Neuronal stem cell (in vitro differentiated cells): ENCODE results near the gene CUEDC2.

Experiments used
- DNase-seq: peaks from one replicate; pipeline ENCODE4 v3.0.0-alpha.2; 2013; ENCODE audit warnings: low spot score
- H2AFZ ChIP-seq: one replicate; pipeline ENCODE4 v1.6.1; 2013; ENCODE audit warnings: mild to moderate bottlenecking, low read length, inconsistent platforms
- H2AK5ac ChIP-seq: 2 replicates; pipeline ENCODE4 v1.6.1; 2013; ENCODE audit warnings: low read depth, mild to moderate bottlenecking, inconsistent platforms, low read length, moderate library complexity, mixed read lengths
- H2BK120ac ChIP-seq: 2 replicates; pipeline ENCODE4 v1.6.1; 2013; ENCODE audit warnings: low read depth, mild to moderate bottlenecking, inconsistent platforms, low read length, moderate library complexity, mixed read lengths
- H2BK12ac ChIP-seq: one replicate; pipeline ENCODE4 v1.6.1; 2013; ENCODE audit warnings: low read length, inconsistent platforms
- H2BK15ac ChIP-seq: 2 replicates; pipeline ENCODE4 v1.6.1; 2013; ENCODE audit warnings: mild to moderate bottlenecking, low read length, inconsistent platforms, mixed read lengths
- H2BK5ac ChIP-seq: one replicate; pipeline ENCODE4 v1.6.1; 2013; ENCODE audit warnings: inconsistent platforms, mild to moderate bottlenecking, low read length, moderate library complexity
- H3K14ac ChIP-seq: one replicate; pipeline ENCODE4 v1.6.1; 2013; ENCODE audit warnings: low read length, inconsistent platforms
- H3K18ac ChIP-seq: 2 replicates; pipeline ENCODE4 v1.6.1; 2013; ENCODE audit warnings: low read length, inconsistent platforms
- H3K23ac ChIP-seq: 2 replicates; pipeline ENCODE4 v1.6.1; 2013; ENCODE audit warnings: low read depth, mild to moderate bottlenecking, mixed read lengths, low read length, inconsistent platforms; ENCODE audit not compliant: poor library complexity
- H3K27ac ChIP-seq: replicated peaks from 3 replicates; pipeline ENCODE4 v1.5.1; 2013; ENCODE audit warnings: low read length, inconsistent platforms
- H3K27me3 ChIP-seq, 3 experiments: 2 replicates each; pipeline ENCODE4 v1.6.1; 2013; ENCODE audit warnings: low read length in 3 of 3, mild to moderate bottlenecking in 2 of 3, inconsistent platforms in 1 of 3, low read depth in 1 of 3, mixed read lengths in 1 of 3, moderate library complexity in 1 of 3; ENCODE audit not compliant: control insufficient read depth in 3 of 3, insufficient read depth in 3 of 3
- H3K36me3 ChIP-seq, 2 donors: replicated peaks in 1 of 2; 2 replicates each; pipeline ENCODE4 v1.6.1; 2013; ENCODE audit warnings: low read length in 2 of 2; ENCODE audit not compliant: control insufficient read depth in 2 of 2, insufficient read depth in 2 of 2
- H3K4ac ChIP-seq: 2 replicates; pipeline ENCODE4 v1.6.1; 2013; ENCODE audit warnings: inconsistent platforms, mild to moderate bottlenecking, low read length, moderate library complexity
- H3K4me1 ChIP-seq, 2 donors: 1 replicate in 1 of 2; 2 replicates in 1 of 2; pipeline ENCODE4 v1.6.1; 2013; ENCODE audit warnings: low read length in 2 of 2, low read depth in 1 of 2; ENCODE audit not compliant: control insufficient read depth in 2 of 2, insufficient read depth in 1 of 2
- H3K4me2 ChIP-seq: one replicate; pipeline ENCODE4 v1.6.1; 2013; ENCODE audit warnings: mild to moderate bottlenecking, low read length, inconsistent platforms; ENCODE audit not compliant: insufficient read depth, poor library complexity, severe bottlenecking
- H3K4me3 ChIP-seq, 2 donors: 2 replicates each; pipeline ENCODE4 v1.5.1; 2013; ENCODE audit warnings: low read length in 2 of 2, mild to moderate bottlenecking in 2 of 2, inconsistent platforms in 1 of 2, moderate library complexity in 1 of 2
- H3K79me1 ChIP-seq: one replicate; pipeline ENCODE4 v1.6.1; 2013; ENCODE audit warnings: low read depth, mild to moderate bottlenecking, inconsistent platforms, low read length, moderate library complexity
- H3K9ac ChIP-seq: one replicate; pipeline ENCODE4 v1.6.1; 2013; ENCODE audit warnings: mild to moderate bottlenecking, low read depth, low read length, inconsistent platforms; ENCODE audit not compliant: poor library complexity
- H3K9me3 ChIP-seq, 2 donors: replicated peaks in 1 of 2; 2 replicates each; pipeline versions ENCODE3 to v1.6.1; 2013; ENCODE audit warnings: low read length in 2 of 2, mild to moderate bottlenecking in 2 of 2, inconsistent platforms in 1 of 2, low read depth in 1 of 2, mixed read lengths in 1 of 2, moderate library complexity in 1 of 2; ENCODE audit not compliant: control insufficient read depth in 2 of 2, insufficient read depth in 1 of 2
- H4K8ac ChIP-seq: one replicate; pipeline ENCODE4 v1.6.1; 2013; ENCODE audit warnings: low read depth, mild to moderate bottlenecking, inconsistent platforms, low read length, moderate library complexity
- H4K91ac ChIP-seq: one replicate; pipeline ENCODE4 v1.6.1; 2013; ENCODE audit warnings: low read length, low read depth, mild to moderate bottlenecking, inconsistent platforms; ENCODE audit not compliant: poor library complexity
- whole genome bisulfite sequencing, 2 donors: extraction: QIAGEN DNeasy Blood & Tissue Kit; methylation state at CpG; one replicate each; pipeline ENCODE4 v1.1.7; 2013; ENCODE audit warnings: missing lambda C conversion rate in 2 of 2, mixed read lengths in 1 of 2; ENCODE audit not compliant: insufficient read length in 2 of 2, insufficient replicate concordance in 1 of 2; ENCODE audit errors: extremely low coverage in 2 of 2; 5-methylcytosine and 5-hydroxymethylcytosine counted together

The CUEDC2 gene

DNA sequence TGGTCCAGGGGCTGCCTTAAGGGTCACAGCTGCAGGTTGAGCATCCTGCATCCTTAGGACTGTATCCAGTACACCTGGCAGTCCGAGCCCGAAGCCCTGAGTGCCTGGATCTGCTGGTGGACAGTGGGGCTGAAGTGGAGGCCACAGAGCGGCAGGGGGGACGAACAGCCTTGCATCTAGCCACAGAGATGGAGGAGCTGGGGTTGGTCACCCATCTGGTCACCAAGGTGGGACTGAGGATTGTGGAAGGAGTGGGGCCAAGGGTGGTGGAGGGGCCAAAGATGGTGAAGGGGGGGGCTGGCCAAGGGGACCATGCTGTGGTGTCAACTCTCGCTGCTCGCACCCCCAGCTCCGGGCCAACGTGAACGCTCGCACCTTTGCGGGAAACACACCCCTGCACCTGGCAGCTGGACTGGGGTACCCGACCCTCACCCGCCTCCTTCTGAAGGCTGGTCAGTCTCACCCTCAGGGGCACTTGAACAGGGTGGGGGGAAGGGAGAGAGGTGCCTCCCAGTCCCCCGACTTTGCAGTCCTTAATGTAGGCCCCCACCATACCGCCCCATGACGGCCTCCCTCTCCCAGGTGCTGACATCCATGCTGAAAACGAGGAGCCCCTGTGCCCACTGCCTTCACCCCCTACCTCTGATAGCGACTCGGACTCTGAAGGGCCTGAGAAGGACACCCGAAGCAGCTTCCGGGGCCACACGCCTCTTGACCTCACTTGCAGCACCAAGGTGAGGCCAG lies 31.6 kb downstream of the CUEDC2 start:
- H3K79me1 ChIP-seq = peaks cover 1% of the 10 kb centered on the region
- H3K4me2 ChIP-seq = no peak overlapping the region
- H3K9me3 ChIP-seq = no peaks in the 10 kb centered on the region
- H2BK120ac ChIP-seq = no peak overlapping the region
- no peak overlapping the region for H3K14ac ChIP-seq
- H3K4ac ChIP-seq = no peak overlapping the region
- peaks cover 0 to 62% of the 10 kb centered on the region in 2 donors for H3K36me3 ChIP-seq
- no peak overlapping the region for H3K9ac ChIP-seq
- H2AFZ ChIP-seq = no peak overlapping the region
- H4K8ac ChIP-seq = no peak overlapping the region
- no peak overlapping the region for H2BK12ac ChIP-seq
- no CpG with 5 or more reads among the region's 22 CpGs for WGBS, 2 donors
- H3K23ac ChIP-seq = no peak overlapping the region
- H3K4me1 ChIP-seq = peaks cover 6 to 13% of the 10 kb centered on the region in 2 donors
- no peak for DNase-seq
- H2BK15ac ChIP-seq = no peak overlapping the region
- H4K91ac ChIP-seq = no peak overlapping the region
- peak overlapping the region; percentile 59 for H2AK5ac ChIP-seq
- no peak overlapping the region for H2BK5ac ChIP-seq
- H3K4me3 ChIP-seq = peak overlapping the region in 1 of 2 donors; percentile 9
- no peak overlapping the region for H3K18ac ChIP-seq
- H3K27me3 ChIP-seq = no peaks in the 10 kb centered on the region
- no peak overlapping the region for H3K27ac ChIP-seq

DNA sequence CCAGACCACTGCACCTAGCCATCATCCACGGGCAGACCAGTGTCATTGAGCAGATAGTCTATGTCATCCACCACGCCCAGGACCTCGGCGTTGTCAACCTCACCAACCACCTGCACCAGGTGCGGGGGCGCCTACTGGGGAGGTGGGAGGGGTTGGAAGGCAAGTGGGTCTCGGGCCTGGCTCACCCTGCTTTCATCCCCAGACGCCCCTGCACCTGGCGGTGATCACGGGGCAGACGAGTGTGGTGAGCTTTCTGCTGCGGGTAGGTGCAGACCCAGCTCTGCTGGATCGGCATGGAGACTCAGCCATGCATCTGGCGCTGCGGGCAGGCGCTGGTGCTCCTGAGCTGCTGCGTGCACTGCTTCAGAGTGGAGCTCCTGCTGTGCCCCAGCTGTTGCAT lies 32.3 kb downstream of the CUEDC2 start:
- no peak for DNase-seq
- H3K4me1 ChIP-seq = peaks cover 6 to 13% of the 10 kb centered on the region in 2 donors
- no peak overlapping the region for H3K14ac ChIP-seq
- H2AK5ac ChIP-seq = peak overlapping the region; percentile 59
- H2BK12ac ChIP-seq = peak overlapping the region; percentile 4
- no peak overlapping the region for H2AFZ ChIP-seq
- H3K36me3 ChIP-seq = peaks cover 0 to 62% of the 10 kb centered on the region in 2 donors
- H3K9me3 ChIP-seq = no peaks in the 10 kb centered on the region
- H2BK15ac ChIP-seq = no peak overlapping the region
- no peak overlapping the region for H3K4ac ChIP-seq
- no CpG with 5 or more reads among the region's 17 CpGs for WGBS, 2 donors
- no peak overlapping the region for H3K4me2 ChIP-seq
- peak overlapping the region; percentile 22 for H3K23ac ChIP-seq
- H4K8ac ChIP-seq = peak overlapping the region; percentile 77
- peak overlapping the region; percentile 88 for H2BK120ac ChIP-seq
- peaks cover 1% of the 10 kb centered on the region for H3K79me1 ChIP-seq
- H2BK5ac ChIP-seq = peak overlapping the region; percentile 22
- H3K9ac ChIP-seq = peak overlapping the region; percentile 80
- no peak overlapping the region for H4K91ac ChIP-seq
- peak overlapping the region; percentile 89 for H3K18ac ChIP-seq
- no peak overlapping the region for H3K27ac ChIP-seq
- no peak overlapping the region for H3K4me3 ChIP-seq
- peaks cover 0 to 3% (median 0%) of the 10 kb centered on the region in 3 experiments for H3K27me3 ChIP-seq

DNA sequence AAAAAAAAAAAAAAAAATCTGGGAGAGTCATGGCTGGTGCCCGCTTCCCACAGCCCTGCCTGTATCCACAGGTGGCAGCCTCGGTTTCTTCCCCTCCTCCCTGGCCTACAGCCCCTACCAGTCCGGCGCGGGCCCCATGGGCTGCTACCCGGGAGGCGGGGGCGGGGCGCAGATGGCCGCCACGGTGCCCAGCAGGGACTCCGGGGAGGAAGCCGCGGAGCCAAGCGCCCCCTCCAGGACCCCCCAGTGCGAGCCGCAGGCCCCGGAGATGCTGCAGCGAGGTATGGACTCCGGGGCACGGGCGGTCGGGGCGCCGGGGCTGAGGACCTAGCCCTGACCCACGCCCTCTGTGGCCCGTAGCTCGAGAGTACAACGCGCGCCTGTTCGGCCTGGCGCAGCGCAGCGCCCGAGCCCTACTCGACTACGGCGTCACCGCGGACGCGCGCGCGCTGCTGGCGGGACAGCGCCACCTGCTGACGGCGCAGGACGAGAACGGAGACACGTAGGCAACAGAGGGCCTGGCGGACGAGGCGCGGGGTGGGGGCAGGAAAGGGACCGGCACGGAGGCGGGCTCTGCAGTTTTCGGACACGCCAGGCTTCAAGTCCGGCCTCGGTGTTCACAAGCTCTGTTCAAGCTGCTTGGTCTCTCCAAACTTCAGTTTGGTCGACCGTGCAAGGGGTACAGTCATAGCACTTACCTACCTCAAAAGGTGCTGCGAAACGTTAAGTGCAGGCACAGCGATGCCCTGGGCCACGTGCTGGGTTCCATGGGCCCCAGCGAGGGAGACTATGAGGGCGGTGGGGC lies 33.0 kb downstream of the CUEDC2 start:
- no peak overlapping the region for H3K27ac ChIP-seq
- H2BK5ac ChIP-seq = peak overlapping the region; percentile 55
- peaks cover 9 to 17% of the 10 kb centered on the region in 2 donors for H3K4me1 ChIP-seq
- peak overlapping the region; percentile 59 for H2AK5ac ChIP-seq
- no peaks in the 10 kb centered on the region for H3K9me3 ChIP-seq
- H2AFZ ChIP-seq = peak overlapping the region; percentile 93
- peaks cover 1% of the 10 kb centered on the region for H3K79me1 ChIP-seq
- peaks cover 0 to 9% (median 0%) of the 10 kb centered on the region in 3 experiments for H3K27me3 ChIP-seq
- peak overlapping the region; percentile 62 for H3K23ac ChIP-seq
- H4K91ac ChIP-seq = no peak overlapping the region
- peak overlapping the region; percentile 68 for H3K4me2 ChIP-seq
- peak overlapping the region; percentile 80 for H3K9ac ChIP-seq
- H3K36me3 ChIP-seq = peaks cover 0 to 57% of the 10 kb centered on the region in 2 donors
- peak overlapping the region; percentile 88 for H2BK120ac ChIP-seq
- H3K4me3 ChIP-seq = peak overlapping the region; percentile 40 to 78
- DNase-seq = peak; percentile 86
- H3K14ac ChIP-seq = peak overlapping the region; percentile 60
- peak overlapping the region; percentile 43 for H2BK12ac ChIP-seq
- peak overlapping the region; percentile 77 for H4K8ac ChIP-seq
- H3K4ac ChIP-seq = no peak overlapping the region
- no CpG with 5 or more reads among the region's 72 CpGs for WGBS, 2 donors
- H3K18ac ChIP-seq = peak overlapping the region; percentile 91
- H2BK15ac ChIP-seq = no peak overlapping the region
